SK-N-SH treated with all-trans-retinoic acid at 6 μM for 48 hours (cell line): ENCODE measurements around the gene LY86.

Experiments used
- BACH2 ChIP-seq: fragments of 250-450 bp; sonication (Bioruptor Pico); IDR thresholded peaks from 2 replicates; pipeline ENCODE4 v1.9.0; 2021; ENCODE audit warnings: mild to moderate bottlenecking, borderline replicate concordance
- ESRRG ChIP-seq: fragments of 250-450 bp; sonication (Bioruptor Pico); IDR thresholded peaks from 2 replicates; pipeline ENCODE4 v1.6.1; 2021; ENCODE audit warnings: mild to moderate bottlenecking
- RARB ChIP-seq: fragments of 250-450 bp; sonication (Bioruptor Pico); IDR thresholded peaks from 2 replicates; pipeline ENCODE4 v1.8.0; 2021; ENCODE audit warnings: mild to moderate bottlenecking, moderate library complexity
- TOX ChIP-seq: fragments of 250-450 bp; sonication (Bioruptor Pico); IDR thresholded peaks from 2 replicates; pipeline ENCODE4 v1.8.0; 2021; ENCODE audit warnings: mild to moderate bottlenecking, moderate library complexity, borderline replicate concordance
- ZC3H10 ChIP-seq: fragments of 250-450 bp; sonication (Bioruptor Pico); IDR thresholded peaks from 2 replicates; pipeline ENCODE4 v1.5.1; 2021; ENCODE audit warnings: mild to moderate bottlenecking, moderate library complexity
- ZFP3 ChIP-seq: fragments of 250-450 bp; sonication (Bioruptor Pico); IDR thresholded peaks from 2 replicates; pipeline ENCODE4 v1.5.0; 2020; ENCODE audit warnings: mild to moderate bottlenecking, moderate library complexity
- ZFP30 ChIP-seq: fragments of 450-650 bp; formaldehyde crosslinking; IDR thresholded peaks from 2 replicates; pipeline ENCODE4 v1.5.0; 2022; ENCODE audit warnings: mild to moderate bottlenecking, moderate library complexity
- ZNF70 ChIP-seq: fragments of 450-650 bp; formaldehyde crosslinking; IDR thresholded peaks from 2 replicates; pipeline ENCODE4 v1.5.0; 2020; ENCODE audit warnings: mild to moderate bottlenecking, moderate library complexity
- TF ChIP-seq, protein P1 (sequence below): fragments of 250-450 bp; sonication (Bioruptor Pico); IDR thresholded peaks from 2 replicates; pipeline ENCODE4 v1.5.1; 2021; ENCODE audit warnings: mild to moderate bottlenecking, moderate library complexity
- TF ChIP-seq, protein P2 (sequence below): fragments of 250-450 bp; sonication (Bioruptor Pico); IDR thresholded peaks from 2 replicates; pipeline ENCODE4 v1.5.1; 2020; ENCODE audit warnings: low read depth, mild to moderate bottlenecking, moderate library complexity

DNA sequence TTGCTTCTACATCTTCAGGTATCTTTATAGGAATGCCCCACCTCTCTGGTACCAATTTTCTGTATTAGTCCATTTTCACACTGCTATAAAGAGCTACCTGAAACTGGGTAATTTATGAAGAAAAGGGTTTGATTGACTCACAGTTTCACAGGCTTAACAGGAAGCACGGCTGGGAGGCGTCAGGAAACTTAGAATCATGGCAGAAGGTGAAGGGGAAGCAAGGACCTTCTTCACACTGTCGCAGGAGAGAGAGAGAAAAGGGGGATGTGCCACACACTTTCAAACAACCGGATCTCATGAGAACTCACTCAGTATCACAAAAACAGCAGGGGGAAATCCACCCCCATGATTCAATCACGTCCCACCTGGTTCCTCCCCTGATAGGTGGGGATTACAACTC, 24.4 kb upstream of the LY86 start:
- TF ChIP-seq TOX (CRISPR knock-in tag) (no peak), RARB (CRISPR knock-in tag) (no peak), BACH2 (no peak), ESRRG (CRISPR knock-in tag) (no peak), ZFP3 (CRISPR knock-in tag) (no peak), ZFP30 (no peak), ZC3H10 (no peak), ZNF70 (CRISPR knock-in tag) (no peak)
- TF ChIP-seq, protein P1, sequence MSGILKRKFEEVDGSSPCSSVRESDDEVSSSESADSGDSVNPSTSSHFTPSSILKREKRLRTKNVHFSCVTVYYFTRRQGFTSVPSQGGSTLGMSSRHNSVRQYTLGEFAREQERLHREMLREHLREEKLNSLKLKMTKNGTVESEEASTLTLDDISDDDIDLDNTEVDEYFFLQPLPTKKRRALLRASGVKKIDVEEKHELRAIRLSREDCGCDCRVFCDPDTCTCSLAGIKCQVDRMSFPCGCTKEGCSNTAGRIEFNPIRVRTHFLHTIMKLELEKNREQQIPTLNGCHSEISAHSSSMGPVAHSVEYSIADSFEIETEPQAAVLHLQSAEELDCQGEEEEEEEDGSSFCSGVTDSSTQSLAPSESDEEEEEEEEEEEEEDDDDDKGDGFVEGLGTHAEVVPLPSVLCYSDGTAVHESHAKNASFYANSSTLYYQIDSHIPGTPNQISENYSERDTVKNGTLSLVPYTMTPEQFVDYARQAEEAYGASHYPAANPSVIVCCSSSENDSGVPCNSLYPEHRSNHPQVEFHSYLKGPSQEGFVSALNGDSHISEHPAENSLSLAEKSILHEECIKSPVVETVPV, result no peak
- TF ChIP-seq, protein P2, sequence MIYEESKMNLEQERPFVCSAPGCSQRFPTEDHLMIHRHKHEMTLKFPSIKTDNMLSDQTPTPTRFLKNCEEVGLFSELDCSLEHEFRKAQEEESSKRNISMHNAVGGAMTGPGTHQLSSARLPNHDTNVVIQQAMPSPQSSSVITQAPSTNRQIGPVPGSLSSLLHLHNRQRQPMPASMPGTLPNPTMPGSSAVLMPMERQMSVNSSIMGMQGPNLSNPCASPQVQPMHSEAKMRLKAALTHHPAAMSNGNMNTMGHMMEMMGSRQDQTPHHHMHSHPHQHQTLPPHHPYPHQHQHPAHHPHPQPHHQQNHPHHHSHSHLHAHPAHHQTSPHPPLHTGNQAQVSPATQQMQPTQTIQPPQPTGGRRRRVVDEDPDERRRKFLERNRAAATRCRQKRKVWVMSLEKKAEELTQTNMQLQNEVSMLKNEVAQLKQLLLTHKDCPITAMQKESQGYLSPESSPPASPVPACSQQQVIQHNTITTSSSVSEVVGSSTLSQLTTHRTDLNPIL, result no peak
